HEK293 (cell line): Measurements from ENCODE around the gene BATF2.
"Not testable (repeated sequence)": the region's sequence is repeated elsewhere in the genome, so short reads cannot be mapped to it uniquely, and the experiment has no call there.

Experiments used
- CTCF ChIA-PET: fragments of 350-600 bp; formaldehyde crosslinking; extraction: SDS; loops from one replicate; lab custom pipeline; 2021; ENCODE audit warnings: antibody characterized with exemption; lab: Yijun Ruan, JAX
- POLR2A ChIA-PET: fragments of 300-600 bp; formaldehyde crosslinking; extraction: SDS; loops from one replicate; lab custom pipeline; 2020; ENCODE audit warnings: antibody characterized with exemption, inconsistent platforms; lab: Yijun Ruan, JAX
- H3K27ac ChIP-seq: fragments of 200-500 bp; sonication (Bioruptor generic); 2 replicates; pipeline ENCODE4 v1.5.1; 2014; ENCODE audit warnings: low read depth, low read length, control low read depth, inconsistent platforms; ENCODE audit errors: extremely low read depth
- H3K36me3 ChIP-seq, 2 experiments: fragments of 200-500 bp in 1 of 2; sonication (Bioruptor generic) in 1 of 2; 1 replicate in 1 of 2; 2 replicates in 1 of 2; pipeline ENCODE4 v1.5.1; 2014 to 2017; ENCODE audit warnings: inconsistent platforms in 2 of 2, low read length in 2 of 2; ENCODE audit not compliant: control insufficient read depth in 2 of 2, insufficient read depth in 1 of 2
- H3K4me1 ChIP-seq: fragments of 200-500 bp; sonication (Bioruptor generic); 2 replicates; pipeline ENCODE4 v1.5.1; 2014; ENCODE audit warnings: mild to moderate bottlenecking, low read length, inconsistent platforms; ENCODE audit not compliant: control insufficient read depth, insufficient read depth
- H3K4me3 ChIP-seq: 2 replicates; pipeline ENCODE4 v1.5.1; 2011; ENCODE audit warnings: low read depth, mild to moderate bottlenecking, control low read depth, low read length, moderate library complexity
- H3K9me3 ChIP-seq: fragments of 200-500 bp; sonication (Bioruptor generic); 2 replicates; pipeline ENCODE4 v1.5.1; 2014; ENCODE audit warnings: low read depth, low read length, inconsistent platforms; ENCODE audit not compliant: control insufficient read depth, insufficient read depth
- BCL11B ChIP-seq: fragments of 450-650 bp; formaldehyde crosslinking; IDR thresholded peaks from 2 replicates; pipeline ENCODE4 v1.5.1; 2016; ENCODE audit warnings: low read depth, missing biosample characterization, missing genetic modification characterization
- BCL6B ChIP-seq: fragments of 450-650 bp; formaldehyde crosslinking; IDR thresholded peaks from 2 replicates; pipeline ENCODE4 v1.5.1; 2017; ENCODE audit warnings: missing biosample characterization, missing genetic modification characterization
- GLI4 ChIP-seq: fragments of 450-650 bp; formaldehyde crosslinking; IDR thresholded peaks from 2 replicates; pipeline ENCODE4 v1.5.1; 2016; ENCODE audit warnings: missing biosample characterization, missing genetic modification characterization
- HOXA7 ChIP-seq: sonication (generic); formaldehyde crosslinking; IDR thresholded peaks from 2 replicates; pipeline ENCODE4 v1.8.1; 2022; ENCODE audit warnings: missing genetic modification reagents, borderline replicate concordance
- KLF16 ChIP-seq: fragments of 450-650 bp; formaldehyde crosslinking; IDR thresholded peaks from 2 replicates; pipeline ENCODE4 v1.5.1; 2017; ENCODE audit warnings: missing biosample characterization, missing genetic modification characterization
- MYNN ChIP-seq: fragments of 450-650 bp; formaldehyde crosslinking; IDR thresholded peaks from 2 replicates; pipeline ENCODE4 v1.5.1; 2016; ENCODE audit warnings: missing biosample characterization, missing genetic modification characterization, borderline replicate concordance
- ZFP3 ChIP-seq: fragments of 450-650 bp; formaldehyde crosslinking; IDR thresholded peaks from 2 replicates; pipeline ENCODE4 v1.5.1; 2016; ENCODE audit warnings: low read depth, missing biosample characterization, missing genetic modification characterization
- ZNF114 ChIP-seq: fragments of 450-650 bp; formaldehyde crosslinking; IDR thresholded peaks from 2 replicates; pipeline ENCODE4 v1.5.0; 2017; ENCODE audit warnings: missing biosample characterization, missing genetic modification characterization
- ZNF341 ChIP-seq: fragments of 450-650 bp; formaldehyde crosslinking; IDR thresholded peaks from 2 replicates; pipeline ENCODE4; 2016; ENCODE audit warnings: low read depth, missing biosample characterization, missing genetic modification characterization
- ZNF518A ChIP-seq: fragments of 450-650 bp; formaldehyde crosslinking; conservative IDR thresholded peaks from 2 replicates; pipeline ENCODE4 v1.5.1; 2016; ENCODE audit warnings: low read depth, missing biosample characterization, missing genetic modification characterization
- ZNF521 ChIP-seq: fragments of 450-650 bp; formaldehyde crosslinking; IDR thresholded peaks from 2 replicates; pipeline ENCODE4 v1.5.1; 2017; ENCODE audit warnings: missing biosample characterization, mild to moderate bottlenecking, missing genetic modification characterization
- ZNF600 ChIP-seq: fragments of 450-650 bp; formaldehyde crosslinking; IDR thresholded peaks from 2 replicates; pipeline ENCODE4 v1.5.1; 2016; ENCODE audit warnings: missing biosample characterization, missing genetic modification characterization
- ZNF704 ChIP-seq: fragments of 450-650 bp; formaldehyde crosslinking; IDR thresholded peaks from 2 replicates; pipeline ENCODE4 v1.5.1; 2016; ENCODE audit warnings: missing biosample characterization, missing genetic modification characterization
- ZNF747 ChIP-seq: fragments of 450-650 bp; formaldehyde crosslinking; IDR thresholded peaks from 2 replicates; pipeline ENCODE4 v1.5.1; 2016; ENCODE audit warnings: missing biosample characterization, missing genetic modification characterization

The BATF2 gene

GRCh38 chr11:64987998-64988854, 8.5 kb downstream of the BATF2 start:
- Histone ChIP-seq H3K4me1 (no peaks in the 10 kb centered on the region), H3K9me3 (no peaks in the 10 kb centered on the region), H3K4me3 (no peak overlapping the region), H3K27ac (no peak overlapping the region), H3K36me3 (no peaks in the 10 kb centered on the region)
- ChIA-PET POLR2A (no interaction called here), CTCF (interaction anchor here (0.7 kb wide), 1 partner anchor 123 kb away, joined by 3 read pairs; no protein-coding TSS in a partner anchor)
- TF ChIP-seq ZNF341: peak; percentile 83
- no peak for TF ChIP-seq ZNF704

- POLR2A ChIA-PET, H3K4me3 ChIP-seq, H3K9me3 ChIP-seq, H3K4me1 ChIP-seq, H3K27ac ChIP-seq, H3K36me3 ChIP-seq: not testable (repeated sequence)
- CTCF ChIA-PET: interaction anchor here (0.6 to 0.7 kb wide), 2 partner anchors 96 to 120 kb away, joined by 3 read pairs; no protein-coding TSS in a partner anchor
Observed at GRCh38 chr11:64983339-64983738, 13.4 kb downstream of the BATF2 start.

GRCh38 chr11:64976651-64977050, 20.1 kb downstream of the BATF2 start:
- TF ChIP-seq ZFP3 (tag by site-specific recombination): no peak
- no peak for TF ChIP-seq ZNF600 (tag by site-specific recombination)
- TF ChIP-seq ZNF114 (tag by site-specific recombination): no peak
- TF ChIP-seq ZNF747 (tag by site-specific recombination): no peak
- TF ChIP-seq BCL6B (tag by site-specific recombination): no peak
- TF ChIP-seq GLI4 (tag by site-specific recombination): no peak
- no peak for TF ChIP-seq BCL11B (tag by site-specific recombination)
- no peak for TF ChIP-seq ZNF521 (tag by site-specific recombination)
- no peak for TF ChIP-seq HOXA7 (CRISPR knock-in tag)
- TF ChIP-seq MYNN: no peak
- TF ChIP-seq KLF16 (tag by site-specific recombination): no peak
- no peak for TF ChIP-seq ZNF518A
- Histone ChIP-seq H3K9me3 (no peaks in the 10 kb centered on the region), H3K4me3 (no peak overlapping the region), H3K27ac (no peak overlapping the region), H3K4me1 (no peaks in the 10 kb centered on the region), H3K36me3 (no peaks in the 10 kb centered on the region)
- POLR2A ChIA-PET: interaction anchor here (0.6 kb wide), 1 partner anchor 49 kb away, joined by 3 read pairs; no protein-coding TSS in a partner anchor
- CTCF ChIA-PET: interaction anchor here (0.7 kb wide), 1 partner anchor 645 kb away, joined by 4 read pairs; no protein-coding TSS in a partner anchor
